Measurements from ENCODE around the gene IGLON5.
A peak's percentile ranks its signal among the peaks of the same experiment; 100 is the strongest.

IGLON5 gene

DNA sequence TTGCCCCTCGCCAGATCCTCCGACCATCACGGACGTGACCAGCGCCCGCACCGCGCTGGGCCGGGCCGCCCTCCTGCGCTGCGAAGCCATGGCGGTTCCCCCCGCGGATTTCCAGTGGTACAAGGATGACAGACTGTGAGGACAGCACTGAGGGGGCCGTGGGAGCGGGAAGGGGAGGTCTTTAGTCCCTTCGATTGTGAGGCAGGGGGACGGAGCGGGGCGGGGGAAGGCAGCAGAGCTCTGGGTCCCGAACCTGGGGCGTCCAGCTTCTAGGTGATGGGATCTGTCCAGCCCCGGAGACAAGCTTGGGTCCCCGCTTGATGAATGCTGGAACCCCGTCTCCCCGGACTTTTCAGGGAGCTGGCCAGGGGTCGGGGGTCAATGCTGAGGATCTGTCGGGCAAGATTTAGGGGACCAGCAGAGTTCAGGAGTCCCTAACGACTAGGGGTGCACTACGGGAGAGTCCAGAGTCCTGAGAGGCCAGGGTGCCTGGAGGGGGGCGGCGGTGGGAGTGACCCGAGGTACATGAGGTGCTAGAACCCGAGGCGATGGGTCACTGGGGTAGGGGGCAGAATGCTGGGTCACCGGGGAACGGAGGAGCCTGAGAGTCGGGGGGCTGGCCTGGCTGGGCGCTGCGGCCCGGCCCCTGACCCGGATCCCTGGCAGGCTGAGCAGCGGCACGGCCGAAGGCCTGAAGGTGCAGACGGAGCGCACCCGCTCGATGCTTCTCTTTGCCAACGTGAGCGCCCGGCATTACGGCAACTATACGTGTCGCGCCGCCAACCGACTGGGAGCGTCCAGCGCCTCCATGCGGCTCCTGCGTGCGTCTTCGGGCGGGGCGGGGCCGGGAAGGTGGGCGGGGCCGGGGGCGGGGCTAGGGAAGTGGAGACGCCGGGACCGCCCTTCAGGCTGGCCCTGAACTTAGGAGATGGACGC, 15.9 kb downstream of the IGLON5 start:
- Histone ChIP-seq H3K79me2 (ENCODE audit: control insufficient read depth, insufficient read depth, low read length, unreplicated experiment) (no peaks in the 10 kb centered on the region), H3K4me1 (ENCODE audit: control insufficient read depth, insufficient read depth, low read length, unreplicated experiment) (no peaks in the 10 kb centered on the region), H3K4me3 (ENCODE audit: low read depth, low read length) (peak overlapping the region; percentile 39; the same call in 1 of the 2 replicates), H3K36me3 (ENCODE audit: insufficient read depth, low read length) (no peaks in the 10 kb centered on the region), H2AFZ (ENCODE audit: low read length, unreplicated experiment) (no peak overlapping the region), H3K27ac (ENCODE audit: low read depth, low read length) (no peak overlapping the region), H3K27me3 (ENCODE audit: insufficient read depth, low read length) (peaks cover 29% of the 10 kb centered on the region)

DNA sequence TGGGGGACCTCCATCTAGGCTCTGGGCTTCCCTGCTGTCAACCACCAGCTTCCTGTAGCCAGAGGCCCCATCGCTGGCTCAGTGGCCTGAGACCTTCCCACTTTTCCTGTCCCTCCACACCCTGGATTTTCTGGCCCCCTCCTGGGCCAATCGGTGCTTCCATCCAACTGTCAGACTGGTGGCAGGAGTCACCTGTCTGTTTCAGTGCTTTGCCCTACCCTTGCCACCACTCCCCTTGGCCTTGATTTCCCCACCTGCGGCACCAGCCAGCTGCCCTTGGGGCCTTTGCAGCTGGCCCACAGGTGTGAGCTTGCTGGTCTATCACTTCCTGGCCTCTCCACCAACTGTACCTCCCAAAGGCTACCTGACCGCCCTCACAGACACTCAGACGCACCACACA, 18.0 kb downstream of the IGLON5 start:
- Histone ChIP-seq H3K27ac (ENCODE audit: low read depth, low read length) (no peak overlapping the region), H3K4me3 (ENCODE audit: low read depth, low read length) (no peak overlapping the region), H3K4me1 (ENCODE audit: control insufficient read depth, insufficient read depth, low read length, unreplicated experiment) (no peaks in the 10 kb centered on the region), H3K36me3 (ENCODE audit: insufficient read depth, low read length) (no peaks in the 10 kb centered on the region), H3K79me2 (ENCODE audit: control insufficient read depth, insufficient read depth, low read length, unreplicated experiment) (no peaks in the 10 kb centered on the region), H3K27me3 (ENCODE audit: insufficient read depth, low read length) (peaks cover 22% of the 10 kb centered on the region), H2AFZ (ENCODE audit: low read length, unreplicated experiment) (no peak overlapping the region)

DNA sequence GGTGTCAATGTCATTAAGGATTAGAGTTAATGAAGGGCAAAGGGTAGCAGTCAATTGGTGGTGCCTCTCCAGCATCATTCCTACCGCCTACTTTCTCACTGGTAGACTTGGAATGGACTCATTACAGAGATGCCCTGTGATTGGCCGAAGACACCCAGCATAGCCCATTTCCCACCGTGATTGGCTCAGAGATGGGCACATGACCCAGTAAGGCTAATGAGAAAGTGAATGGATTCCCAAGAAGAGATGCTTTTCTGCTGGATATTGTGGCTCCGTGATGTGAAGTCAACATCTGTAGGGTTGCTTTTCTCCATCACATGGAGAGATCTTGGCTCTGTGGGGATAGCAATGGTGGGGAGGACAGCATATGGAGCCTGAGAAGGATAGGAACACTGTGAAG, 18.9 kb downstream of the IGLON5 start:
- Histone ChIP-seq H3K4me3 (ENCODE audit: low read depth, low read length) (no peak overlapping the region), H3K27ac (ENCODE audit: low read depth, low read length) (no peak overlapping the region), H3K79me2 (ENCODE audit: control insufficient read depth, insufficient read depth, low read length, unreplicated experiment) (no peaks in the 10 kb centered on the region), H2AFZ (ENCODE audit: low read length, unreplicated experiment) (no peak overlapping the region), H3K27me3 (ENCODE audit: insufficient read depth, low read length) (peaks cover 22% of the 10 kb centered on the region), H3K4me1 (ENCODE audit: control insufficient read depth, insufficient read depth, low read length, unreplicated experiment) (no peaks in the 10 kb centered on the region), H3K36me3 (ENCODE audit: insufficient read depth, low read length) (no peaks in the 10 kb centered on the region)

DNA sequence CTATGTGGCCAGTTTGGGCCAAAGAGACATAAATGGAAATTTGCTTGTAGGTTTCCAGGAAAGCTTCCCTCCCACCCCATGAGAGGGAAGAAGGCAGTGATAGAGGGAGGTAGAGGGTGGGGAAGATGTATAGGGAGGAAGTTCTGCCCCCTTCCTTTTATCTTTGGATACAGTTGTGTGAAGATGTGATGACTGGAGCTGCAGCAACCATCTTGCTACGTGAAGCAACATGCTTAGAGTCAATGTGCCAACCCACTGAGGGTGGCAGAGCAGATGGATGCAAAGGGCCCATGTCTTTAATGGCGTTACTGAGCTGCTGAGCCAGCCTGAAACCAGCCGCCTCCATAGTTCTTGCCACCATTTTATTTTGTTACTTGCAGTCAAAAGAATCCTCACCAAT, 19.7 kb downstream of the IGLON5 start:
- no peak overlapping the region for H3K4me3 ChIP-seq (ENCODE audit: low read depth, low read length)

DNA sequence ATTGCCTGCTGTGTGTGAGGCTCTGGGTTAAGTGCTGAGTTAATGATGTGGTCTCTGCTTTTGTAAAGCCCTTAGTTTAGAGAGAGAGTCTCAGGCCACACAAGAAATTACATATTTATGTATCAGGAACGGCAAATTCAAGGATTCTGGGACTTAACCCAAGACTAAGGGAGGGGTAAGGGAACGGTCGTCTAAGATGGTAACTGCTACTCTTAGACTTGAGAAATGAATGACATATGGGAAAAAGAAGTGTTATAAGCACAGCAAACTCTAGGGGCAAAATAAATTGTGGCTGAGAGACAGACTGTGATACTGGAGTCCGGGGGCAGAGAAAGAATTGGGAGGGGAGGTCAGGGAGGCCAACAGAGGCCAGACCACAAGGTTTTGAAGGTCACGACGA, 20.3 kb downstream of the IGLON5 start:
- Histone ChIP-seq H3K27me3 (ENCODE audit: insufficient read depth, low read length) (peaks cover 12% of the 10 kb centered on the region), H3K27ac (ENCODE audit: low read depth, low read length) (no peak overlapping the region), H3K4me3 (ENCODE audit: low read depth, low read length) (no peak overlapping the region), H2AFZ (ENCODE audit: low read length, unreplicated experiment) (no peak overlapping the region), H3K4me1 (ENCODE audit: control insufficient read depth, insufficient read depth, low read length, unreplicated experiment) (no peaks in the 10 kb centered on the region), H3K79me2 (ENCODE audit: control insufficient read depth, insufficient read depth, low read length, unreplicated experiment) (no peaks in the 10 kb centered on the region), H3K36me3 (ENCODE audit: insufficient read depth, low read length) (no peaks in the 10 kb centered on the region)

More for the DNA sequence above, 19.7 kb downstream of the IGLON5 start:
- no peaks in the 10 kb centered on the region for H3K4me1 ChIP-seq (ENCODE audit: control insufficient read depth, insufficient read depth, low read length, unreplicated experiment)
- no peak overlapping the region for H2AFZ ChIP-seq (ENCODE audit: low read length, unreplicated experiment)
- H3K79me2 ChIP-seq (ENCODE audit: control insufficient read depth, insufficient read depth, low read length, unreplicated experiment), result no peaks in the 10 kb centered on the region
- H3K27ac ChIP-seq (ENCODE audit: low read depth, low read length), result no peak overlapping the region
- no peaks in the 10 kb centered on the region for H3K36me3 ChIP-seq (ENCODE audit: insufficient read depth, low read length)
- H3K27me3 ChIP-seq (ENCODE audit: insufficient read depth, low read length), result peaks cover 17% of the 10 kb centered on the region

DNA sequence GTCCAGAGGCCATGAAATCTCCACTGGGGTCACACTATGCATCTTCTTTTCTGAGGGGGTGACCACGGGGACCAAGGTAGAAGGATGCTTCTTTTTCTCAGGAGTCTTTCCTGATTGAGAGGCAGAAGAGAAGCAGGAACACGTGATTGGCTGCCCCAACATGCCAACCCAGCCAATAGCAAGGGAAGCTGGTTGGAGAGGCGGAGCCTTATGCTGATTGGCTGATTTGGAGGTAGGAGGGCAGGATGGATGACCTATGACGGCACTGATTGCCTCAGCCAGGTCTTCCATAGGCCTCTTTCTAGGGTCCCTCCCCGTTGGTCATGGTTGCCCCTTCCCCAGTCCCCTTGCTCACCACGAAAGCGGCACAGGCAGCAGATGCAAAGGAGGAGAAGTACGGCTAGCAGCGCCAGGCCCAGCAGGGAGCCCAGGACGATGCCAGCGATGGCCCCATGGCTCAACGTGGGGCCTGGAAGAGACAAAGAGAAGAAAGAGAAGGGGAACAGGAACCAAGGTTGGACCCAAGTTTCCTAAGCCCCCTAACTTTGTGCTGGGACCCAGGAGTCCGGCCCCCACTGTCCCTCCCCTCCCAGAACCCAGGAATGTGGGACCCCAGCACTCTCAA, 22.5 kb downstream of the IGLON5 start:
- Histone ChIP-seq H3K36me3 (ENCODE audit: insufficient read depth, low read length) (no peaks in the 10 kb centered on the region), H3K27me3 (ENCODE audit: insufficient read depth, low read length) (no peaks in the 10 kb centered on the region), H3K79me2 (ENCODE audit: control insufficient read depth, insufficient read depth, low read length, unreplicated experiment) (no peaks in the 10 kb centered on the region), H3K4me3 (ENCODE audit: low read depth, low read length) (no peak overlapping the region), H3K27ac (ENCODE audit: low read depth, low read length) (no peak overlapping the region), H2AFZ (ENCODE audit: low read length, unreplicated experiment) (no peak overlapping the region), H3K4me1 (ENCODE audit: control insufficient read depth, insufficient read depth, low read length, unreplicated experiment) (no peaks in the 10 kb centered on the region)

DNA sequence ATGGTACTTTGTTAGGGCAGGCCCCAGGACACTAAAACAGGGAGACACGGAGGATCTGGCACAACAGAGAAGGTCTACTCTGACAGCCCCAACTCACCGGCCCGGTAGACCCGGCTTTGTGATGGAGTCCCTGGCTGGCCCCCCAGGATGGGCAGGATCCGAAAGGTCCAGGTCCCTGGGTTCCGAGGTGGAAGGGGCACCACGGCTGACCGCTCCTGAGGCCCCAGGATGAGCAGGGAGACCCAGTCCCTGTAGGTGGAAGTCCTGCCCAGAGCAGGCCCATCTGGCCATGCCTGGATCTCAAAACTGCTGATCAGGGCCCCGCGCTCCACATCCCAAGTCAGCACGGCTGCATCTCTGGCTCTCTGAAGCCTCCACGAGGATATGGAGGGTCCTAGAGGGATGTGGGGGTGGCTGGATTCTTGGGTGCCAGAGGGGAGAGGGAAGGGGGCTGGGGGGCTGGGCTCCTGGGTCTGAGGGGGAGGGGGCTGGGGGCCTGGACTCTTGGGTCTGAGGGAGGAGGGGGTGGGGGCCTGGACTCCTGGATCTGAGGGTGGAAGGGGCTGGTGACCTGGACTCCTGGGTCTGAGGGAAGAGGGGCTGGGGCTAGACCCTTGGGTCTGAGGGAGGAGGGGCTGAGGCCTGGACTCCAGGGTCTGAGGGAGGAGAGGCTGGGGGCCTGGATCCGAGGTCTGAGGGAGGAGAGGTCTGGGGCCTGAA, 25.9 kb downstream of the IGLON5 start:
- H3K79me2 ChIP-seq (ENCODE audit: control insufficient read depth, insufficient read depth, low read length, unreplicated experiment), result no peaks in the 10 kb centered on the region
- no peak overlapping the region for H2AFZ ChIP-seq (ENCODE audit: low read length, unreplicated experiment)
- no peak overlapping the region for H3K4me3 ChIP-seq (ENCODE audit: low read depth, low read length)
- H3K27me3 ChIP-seq (ENCODE audit: insufficient read depth, low read length), result no peaks in the 10 kb centered on the region
- H3K27ac ChIP-seq (ENCODE audit: low read depth, low read length), result no peak overlapping the region
- no peaks in the 10 kb centered on the region for H3K36me3 ChIP-seq (ENCODE audit: insufficient read depth, low read length)
- no peaks in the 10 kb centered on the region for H3K4me1 ChIP-seq (ENCODE audit: control insufficient read depth, insufficient read depth, low read length, unreplicated experiment)

DNA sequence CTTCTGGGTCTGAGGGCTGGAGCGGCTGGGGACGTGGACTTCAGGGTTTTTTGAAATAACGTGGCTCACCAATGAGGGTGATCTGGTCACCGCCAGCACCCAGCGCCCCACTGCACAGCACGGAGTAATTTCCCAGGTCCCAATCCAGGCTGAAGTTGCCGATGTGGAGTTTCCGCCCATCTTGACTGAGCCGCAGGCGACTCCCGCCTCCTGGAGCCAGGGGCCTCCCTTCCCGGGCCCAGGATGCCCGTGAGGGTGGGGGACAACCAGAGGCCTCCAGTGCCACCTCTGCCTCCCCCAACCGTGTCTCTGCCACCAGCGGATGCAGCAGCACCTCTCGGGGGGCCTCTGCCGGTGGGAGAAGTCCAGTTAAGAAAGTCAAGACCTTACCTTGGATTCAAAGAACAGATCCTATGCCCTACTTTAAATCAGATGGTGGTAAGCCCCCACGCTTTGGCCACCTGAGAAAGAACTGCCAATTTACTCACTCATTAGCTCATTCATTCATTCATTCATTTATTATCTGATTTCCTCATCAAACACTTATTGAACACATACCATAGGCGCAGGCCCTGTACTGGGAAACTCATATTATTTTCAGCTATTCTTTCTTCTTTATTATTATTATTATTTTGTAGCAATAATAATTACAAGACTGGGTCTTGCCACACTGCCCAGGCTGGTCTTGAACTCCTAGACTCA, 26.6 kb downstream of the IGLON5 start:
- H2AFZ ChIP-seq (ENCODE audit: low read length, unreplicated experiment), result no peak overlapping the region
- H3K36me3 ChIP-seq (ENCODE audit: insufficient read depth, low read length), result no peaks in the 10 kb centered on the region
- no peaks in the 10 kb centered on the region for H3K79me2 ChIP-seq (ENCODE audit: control insufficient read depth, insufficient read depth, low read length, unreplicated experiment)
- no peaks in the 10 kb centered on the region for H3K4me1 ChIP-seq (ENCODE audit: control insufficient read depth, insufficient read depth, low read length, unreplicated experiment)
- H3K27me3 ChIP-seq (ENCODE audit: insufficient read depth, low read length), result no peaks in the 10 kb centered on the region
- peak overlapping the region; percentile 81; the same call in 1 of the 2 replicates for H3K4me3 ChIP-seq (ENCODE audit: low read depth, low read length)
- 0 out of 2 replicates have a peak overlapping the region, but pooled peaks have one; percentile 30 for H3K27ac ChIP-seq (ENCODE audit: low read depth, low read length)

DNA sequence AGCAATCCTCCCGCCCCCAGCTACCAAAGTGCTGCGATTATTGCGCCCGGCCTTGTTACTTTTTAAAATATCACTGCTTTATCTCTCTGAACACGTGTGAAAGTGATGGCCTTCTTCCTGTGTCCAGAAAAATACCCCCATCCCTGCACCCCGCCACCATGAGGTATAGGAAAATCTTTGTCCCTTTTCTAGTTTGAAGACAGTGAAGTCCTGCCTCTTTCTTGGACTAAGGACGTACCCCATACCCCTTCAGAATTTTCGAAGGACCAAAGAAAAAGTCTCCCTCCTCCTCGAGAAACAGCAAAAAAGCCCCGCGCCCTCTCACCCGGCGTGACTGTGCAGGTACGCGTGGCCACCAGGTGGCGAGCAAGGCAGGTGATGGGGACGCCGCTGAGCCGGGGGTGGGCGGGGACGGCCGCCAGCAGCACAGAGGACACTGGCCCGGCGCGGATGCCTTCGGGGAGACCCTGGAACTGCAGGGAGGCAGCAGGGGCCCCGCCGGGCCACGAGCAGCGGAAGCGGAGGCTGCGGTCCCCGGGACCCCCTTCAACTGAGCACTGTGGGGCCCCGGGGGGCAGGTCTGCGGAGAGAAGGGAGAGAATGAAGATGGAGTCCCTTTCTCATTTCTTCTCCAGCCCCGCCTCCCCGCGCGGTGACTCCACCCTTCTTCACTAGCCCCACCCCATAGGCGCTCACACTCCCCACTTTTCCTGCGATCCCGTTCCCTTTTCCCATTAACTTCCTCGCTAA, 27.3 kb downstream of the IGLON5 start:
- Histone ChIP-seq H3K4me3 (ENCODE audit: low read depth, low read length) (peak overlapping the region; percentile 81), H3K27ac (ENCODE audit: low read depth, low read length) (peak overlapping the region; percentile 30; the same call in 1 of the 2 replicates), H2AFZ (ENCODE audit: low read length, unreplicated experiment) (peak overlapping the region; percentile 34), H3K36me3 (ENCODE audit: insufficient read depth, low read length) (no peaks in the 10 kb centered on the region), H3K27me3 (ENCODE audit: insufficient read depth, low read length) (no peaks in the 10 kb centered on the region), H3K79me2 (ENCODE audit: control insufficient read depth, insufficient read depth, low read length, unreplicated experiment) (no peaks in the 10 kb centered on the region), H3K4me1 (ENCODE audit: control insufficient read depth, insufficient read depth, low read length, unreplicated experiment) (no peaks in the 10 kb centered on the region)

DNA sequence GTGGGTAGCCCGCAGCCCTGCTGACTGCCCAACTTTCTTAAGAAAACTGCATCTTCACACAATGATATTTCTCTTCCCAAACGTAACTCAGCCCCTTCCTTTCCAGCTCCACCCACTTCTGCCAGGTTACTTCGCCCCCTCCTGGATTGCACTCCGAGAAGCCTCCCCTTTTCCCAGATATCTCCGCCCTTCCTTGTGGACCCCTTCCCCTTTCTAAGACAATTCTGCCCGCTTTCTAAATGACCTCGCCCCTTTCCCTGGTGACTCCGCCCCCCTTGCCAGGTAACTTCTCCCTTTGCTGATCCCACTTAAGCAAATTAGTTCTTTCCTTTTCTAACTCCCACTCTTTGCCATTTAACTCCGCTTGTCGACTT, 27.9 kb downstream of the IGLON5 start:
- Histone ChIP-seq H3K27me3 (ENCODE audit: insufficient read depth, low read length) (no peaks in the 10 kb centered on the region), H3K36me3 (ENCODE audit: insufficient read depth, low read length) (no peaks in the 10 kb centered on the region), H3K4me1 (ENCODE audit: control insufficient read depth, insufficient read depth, low read length, unreplicated experiment) (no peaks in the 10 kb centered on the region), H3K27ac (ENCODE audit: low read depth, low read length) (peak overlapping the region; percentile 30), H2AFZ (ENCODE audit: low read length, unreplicated experiment) (peak overlapping the region; percentile 34), H3K79me2 (ENCODE audit: control insufficient read depth, insufficient read depth, low read length, unreplicated experiment) (no peaks in the 10 kb centered on the region), H3K4me3 (ENCODE audit: low read depth, low read length) (peak overlapping the region; percentile 81)
